ENCODE measurements around the gene HIPK2. TPM values are rescaled to one million over a fixed set of nuclear protein-coding genes. Genes with fewer than 3 reads are reported as not detected.

The HIPK2 gene
- polyA plus RNA-seq, 3 donors, result 1.6 to 12.1 (median 3.0) TPM

- H3K9me3 Mint-ChIP-seq, result peaks cover 0 to 8% (median 4%) of the 10 kb centered on the region in 7 donors
- Histone ChIP-seq H3K27ac (ENCODE audit: low read depth in 1 of 2, low read length in 2 of 2) (peak overlapping the region; percentile 88 to 93), H3K9ac (ENCODE audit: insufficient read depth, low read length, poor library complexity, severe bottlenecking) (peak overlapping the region; percentile 52), H3K4me3 (replicated peaks in 1 of 3; ENCODE audit: low read depth in 2 of 3, low read length in 3 of 3) (peak overlapping the region in 1 of 3 experiments; percentile 38), H3K4me2 (replicated peaks; ENCODE audit: extremely low read depth, low read length, poor library complexity, severe bottlenecking) (peak overlapping the region; percentile 35), H4K20me1 (ENCODE audit: insufficient read depth, low read length) (peaks cover 10% of the 10 kb centered on the region), H3K79me2 (ENCODE audit: insufficient read depth, low read length) (peaks cover 94% of the 10 kb centered on the region), H3K36me3 (replicated peaks in 1 of 2; ENCODE audit: control insufficient read depth in 1 of 2, insufficient read depth in 2 of 2, low read length in 2 of 2) (peaks cover 0 to 9% of the 10 kb centered on the region in 2 donors), H2AFZ (ENCODE audit: insufficient read depth, low read depth, low read length, poor library complexity, severe bottlenecking) (no peak overlapping the region), H3K9me3 (replicated peaks in 1 of 2; ENCODE audit: control insufficient read depth in 1 of 2, insufficient read depth in 1 of 2, low read length in 2 of 2) (no peaks in the 10 kb centered on the region), H3K27me3 (ENCODE audit: control insufficient read depth in 2 of 2, insufficient read depth in 2 of 2, low read length in 2 of 2) (no peaks in the 10 kb centered on the region), H3K4me1 (ENCODE audit: control insufficient read depth in 1 of 2, insufficient read depth in 2 of 2, low read length in 2 of 2) (peaks cover 64 to 81% of the 10 kb centered on the region in 2 donors)
- peaks cover 0 to 3% (median 0%) of the 10 kb centered on the region in 3 donors for H3K27me3 Mint-ChIP-seq (ENCODE audit: low read depth in 3 of 3)
- 0% methylated on average over 2 of the region's 9 CpGs for WGBS (ENCODE audit: insufficient coverage)
- peak; percentile 93 to 97 (median 94) for DNase-seq
- intact Hi-C loops (cut with micrococcal nuclease), result loop anchor here in 1 of 2 donors (10.0 kb wide), 1 partner anchor 87 kb away; no protein-coding TSS in a partner anchor
- H3K27ac Mint-ChIP-seq, result peak overlapping the region; percentile 89 to 100 (median 99)
- H3K4me3 Mint-ChIP-seq, result peak overlapping the region; percentile 63 to 72
- peaks cover 81% of the 10 kb centered on the region for H3K4me1 Mint-ChIP-seq
- peaks cover 39 to 40% of the 10 kb centered on the region in 2 donors for H3K36me3 Mint-ChIP-seq
- no peak for TF ChIP-seq CTCF (IDR thresholded peaks at IDR 0.05)
Measured at GRCh38 chr7:139731802-139732470, 45.9 kb downstream of the HIPK2 start.

- no peaks in the 10 kb centered on the region for H3K27me3 ChIP-seq (ENCODE audit: control insufficient read depth in 2 of 2, insufficient read depth in 2 of 2, low read length in 2 of 2)
- peak overlapping the region; percentile 52 for H3K9ac ChIP-seq (ENCODE audit: insufficient read depth, low read length, poor library complexity, severe bottlenecking)
- intact Hi-C loops (cut with micrococcal nuclease), result loop anchor here in 1 of 2 donors (10.0 kb wide), 1 partner anchor 86 kb away; no protein-coding TSS in a partner anchor
- H3K9me3 Mint-ChIP-seq, result peaks cover 0 to 8% (median 4%) of the 10 kb centered on the region in 7 donors
- peaks cover 82% of the 10 kb centered on the region for H3K4me1 Mint-ChIP-seq
- H3K36me3 Mint-ChIP-seq, result peaks cover 33 to 38% of the 10 kb centered on the region in 2 donors
- peaks cover 86% of the 10 kb centered on the region for H3K79me2 ChIP-seq (ENCODE audit: insufficient read depth, low read length)
- WGBS (ENCODE audit: insufficient coverage), result 51% methylated on average over 6 of the region's 15 CpGs
- peak overlapping the region; percentile 35 for H3K4me2 ChIP-seq (replicated peaks; ENCODE audit: extremely low read depth, low read length, poor library complexity, severe bottlenecking)
- H3K9me3 ChIP-seq (replicated peaks in 1 of 2; ENCODE audit: control insufficient read depth in 1 of 2, insufficient read depth in 1 of 2, low read length in 2 of 2), result no peaks in the 10 kb centered on the region
- peaks cover 71 to 86% of the 10 kb centered on the region in 2 donors for H3K4me1 ChIP-seq (ENCODE audit: control insufficient read depth in 1 of 2, insufficient read depth in 2 of 2, low read length in 2 of 2)
- H3K27me3 Mint-ChIP-seq (ENCODE audit: low read depth in 3 of 3), result peaks cover 0 to 2% (median 0%) of the 10 kb centered on the region in 3 donors
- H4K20me1 ChIP-seq (ENCODE audit: insufficient read depth, low read length), result peaks cover 2% of the 10 kb centered on the region
- H3K4me3 ChIP-seq (replicated peaks in 1 of 3; ENCODE audit: low read depth in 2 of 3, low read length in 3 of 3), result peak overlapping the region in 1 of 3 experiments; percentile 38
- H3K4me3 Mint-ChIP-seq, result peak overlapping the region; percentile 63 to 72
- no peak overlapping the region for H2AFZ ChIP-seq (ENCODE audit: insufficient read depth, low read depth, low read length, poor library complexity, severe bottlenecking)
- peaks cover 0 to 8% of the 10 kb centered on the region in 2 donors for H3K36me3 ChIP-seq (replicated peaks in 1 of 2; ENCODE audit: control insufficient read depth in 1 of 2, insufficient read depth in 2 of 2, low read length in 2 of 2)
- H3K27ac Mint-ChIP-seq, result peak overlapping the region; percentile 89 to 100 (median 99)
- no peak for TF ChIP-seq CTCF (IDR thresholded peaks at IDR 0.05)
- peak overlapping the region; percentile 88 to 93 for H3K27ac ChIP-seq (ENCODE audit: low read depth in 1 of 2, low read length in 2 of 2)
- peak; percentile 59 to 77 (median 75) for DNase-seq
Measured at GRCh38 chr7:139730746-139731612, 46.8 kb downstream of the HIPK2 start.

Data from CD14-positive monocyte (primary cell).